Sigmoid colon (tissue), 7 donors: ENCODE results near the gene CACNA1D. TPM values are rescaled to one million over a fixed set of nuclear protein-coding genes. Genes with fewer than 3 reads are reported as not detected.
A peak's percentile ranks its signal among the peaks of the same experiment; 100 is the strongest.

Experiments used
- DNase-seq: peaks from one replicate; pipeline ENCODE4 v3.0.0-alpha.2; 2019
- H3K27ac ChIP-seq, 4 donors: fragments of 200-600 bp; sonication (generic); one replicate each; pipeline ENCODE4 v1.5.1; 2016 to 2019; ENCODE audit warnings: mild to moderate bottlenecking in 1 of 4
- H3K27me3 ChIP-seq, 3 donors: fragments of 200-600 bp; sonication (generic); one replicate each; pipeline ENCODE4 v1.5.1; 2019; ENCODE audit warnings: mild to moderate bottlenecking in 1 of 3
- H3K36me3 ChIP-seq, 4 donors: fragments of 200-600 bp; sonication (generic); one replicate each; pipeline ENCODE4 v1.5.1; 2016 to 2019
- H3K4me1 ChIP-seq, 4 donors: fragments of 200-600 bp; sonication (generic); one replicate each; pipeline ENCODE4 v1.5.1; 2017 to 2019
- H3K4me3 ChIP-seq, 4 donors: fragments of 200-600 bp; sonication (generic); one replicate each; pipeline ENCODE4 v1.5.1; 2017 to 2019; ENCODE audit warnings: mild to moderate bottlenecking in 2 of 4, moderate library complexity in 1 of 4
- H3K9me3 ChIP-seq, 4 donors: fragments of 200-600 bp in 3 of 4; sonication (generic) in 3 of 4; one replicate each; pipeline versions ENCODE4 v1.5.1 to v1.6.1; 2013 to 2019
- CTCF ChIP-seq, 4 experiments: fragments of 450-650 bp in 3 of 4; fragments of 200-600 bp in 1 of 4; IDR thresholded peaks; one replicate each; pipeline ENCODE4 v1.5.1; 2016 to 2019; ENCODE audit warnings: antibody characterized with exemption in 4 of 4, mild to moderate bottlenecking in 3 of 4, moderate library complexity in 2 of 4
- EP300 ChIP-seq, 4 donors: sonication (generic); formaldehyde crosslinking; IDR thresholded peaks; one replicate each; pipeline ENCODE4 v1.6.1; 2017; ENCODE audit warnings: antibody characterized with exemption in 4 of 4
- POLR2A ChIP-seq, 2 donors: fragments of 450-650 bp; IDR thresholded peaks; one replicate each; pipeline ENCODE4 v1.6.1; 2016; ENCODE audit warnings: antibody characterized with exemption in 2 of 2, mild to moderate bottlenecking in 2 of 2, moderate library complexity in 2 of 2
- POLR2AphosphoS5 ChIP-seq, 4 donors: sonication (generic); formaldehyde crosslinking; IDR thresholded peaks; one replicate each; pipeline ENCODE4 v1.6.1; 2017; ENCODE audit warnings: antibody characterized with exemption in 4 of 4
- WGBS, 2 donors: extraction: QIAGEN DNeasy Blood & Tissue Kit; methylation state at CpG; one replicate each; pipeline ENCODE4 v1.1.7; 2013; 5-methylcytosine and 5-hydroxymethylcytosine counted together
- intact Hi-C: fragments of 100-400 bp; cut with DNase I; formaldehyde crosslinking; loops from one replicate; pipeline ENCODE4 v1.15.1; 2023
- polyA plus RNA-seq, 3 donors: library from polyadenylated mRNA; stranded (reverse); fragments of 200-250 nt; gene quantifications; one replicate each; pipeline ENCODE4 v1.2.3, GENCODE V29; 2013
- total RNA-seq, 4 donors: library from RNA; depleted of rRNA; stranded (reverse); fragments of >200 nt; gene quantifications; one replicate each; pipeline ENCODE4 v1.1.0, GENCODE V29; 2016
- donor health status: healthy with polysubstance abuse.
- donor health status: Bipolar disorder and iron deficiency.
- donor health status: healthy.

Gene CACNA1D
- total and polyA plus RNA-seq, 7 donors = 1.2 to 9.7 (median 4.8) TPM

GRCh38 chr3:53708001-53708621 is 213.7 kb downstream of the CACNA1D start:
- no peak for TF ChIP-seq CTCF (IDR thresholded peaks at IDR 0.05)
- TF ChIP-seq POLR2AphosphoS5 (IDR thresholded peaks at IDR 0.05) = no peak
- no peak for TF ChIP-seq EP300 (IDR thresholded peaks at IDR 0.05)
- no peak for TF ChIP-seq POLR2A (IDR thresholded peaks at IDR 0.05)
- no peak for DNase-seq
- Histone ChIP-seq H3K4me1 (peaks cover 0 to 6% (median 0%) of the 10 kb centered on the region in 4 donors), H3K27ac (no peak overlapping the region), H3K4me3 (no peak overlapping the region), H3K27me3 (no peaks in the 10 kb centered on the region), H3K9me3 (no peaks in the 10 kb centered on the region), H3K36me3 (no peaks in the 10 kb centered on the region)
- WGBS, 2 donors = 58 to 69% methylated on average over 4 of the region's 4 CpGs
- intact Hi-C loops = loop anchor here (5.0 kb wide), 1 partner anchor 216 kb away; the partner anchor contains the start of gene CACNA1D

GRCh38 chr3:53709256-53709655 is 214.8 kb downstream of the CACNA1D start:
- no peak overlapping the region for H3K27ac ChIP-seq
- no peak for TF ChIP-seq CTCF (IDR thresholded peaks at IDR 0.05)
- no peak for TF ChIP-seq POLR2AphosphoS5 (IDR thresholded peaks at IDR 0.05)
- no peak for TF ChIP-seq EP300 (IDR thresholded peaks at IDR 0.05)
- no peak for TF ChIP-seq POLR2A (IDR thresholded peaks at IDR 0.05)
- H3K4me1 ChIP-seq = peaks cover 0 to 6% (median 0%) of the 10 kb centered on the region in 4 donors
- H3K36me3 ChIP-seq = no peaks in the 10 kb centered on the region
- H3K9me3 ChIP-seq = no peaks in the 10 kb centered on the region
- no peak overlapping the region for H3K4me3 ChIP-seq
- H3K27me3 ChIP-seq = no peaks in the 10 kb centered on the region
- DNase-seq = no peak
- intact Hi-C loops = loop anchor here (5.0 kb wide), 1 partner anchor 217 kb away; the partner anchor contains the start of gene CACNA1D
- WGBS, 2 donors = 91 to 93% methylated on average over 6 of the region's 6 CpGs

GRCh38 chr3:53709860-53710674 is 215.7 kb downstream of the CACNA1D start:
- intact Hi-C loops = loop anchor here (1.0 to 10.0 kb wide), 5 partner anchors 218 to 595 kb away; partner anchors contain the start of gene CACNA1D
- peak; percentile 84 for DNase-seq

GRCh38 chr3:53711387-53711786 is 217.0 kb downstream of the CACNA1D start:
- intact Hi-C loops = loop anchor here (2.0 to 10.0 kb wide), 3 partner anchors 411 to 597 kb away; no protein-coding TSS in a partner anchor
- WGBS, 2 donors = 89 to 90% methylated on average over 6 of the region's 6 CpGs

More at GRCh38 chr3:53709860-53710674, 215.7 kb downstream of the CACNA1D start:
- Histone ChIP-seq H3K4me1 (peaks cover 0 to 6% (median 0%) of the 10 kb centered on the region in 4 donors), H3K9me3 (no peaks in the 10 kb centered on the region), H3K4me3 (no peak overlapping the region), H3K27ac (no peak overlapping the region), H3K27me3 (no peaks in the 10 kb centered on the region), H3K36me3 (no peaks in the 10 kb centered on the region)
- WGBS, 2 donors = 20 to 21% methylated on average over 11 of the region's 11 CpGs
- TF ChIP-seq POLR2A (IDR thresholded peaks at IDR 0.05) = no peak
- peak; percentile 67 to 87 (median 80) for TF ChIP-seq CTCF (IDR thresholded peaks at IDR 0.05)

More at GRCh38 chr3:53711387-53711786, 217.0 kb downstream of the CACNA1D start:
- Histone ChIP-seq H3K9me3 (no peaks in the 10 kb centered on the region), H3K27me3 (no peaks in the 10 kb centered on the region), H3K4me3 (no peak overlapping the region), H3K27ac (no peak overlapping the region), H3K4me1 (peaks cover 0 to 6% (median 0%) of the 10 kb centered on the region in 4 donors), H3K36me3 (no peaks in the 10 kb centered on the region)
- TF ChIP-seq POLR2AphosphoS5 (IDR thresholded peaks at IDR 0.05) (no peak), EP300 (IDR thresholded peaks at IDR 0.05) (no peak), POLR2A (IDR thresholded peaks at IDR 0.05) (no peak), CTCF (IDR thresholded peaks at IDR 0.05) (no peak)
- DNase-seq = no peak
